Ishikawa (cell line): ENCODE data around the gene FAM83F.

Experiments
- CEBPB ChIP-seq: IDR thresholded peaks from 2 replicates; pipeline ENCODE4 v1.6.1; 2012
- CREB1 ChIP-seq: IDR thresholded peaks from 2 replicates; pipeline ENCODE4 v1.6.1; 2012; ENCODE audit warnings: low read depth
- EGR1 ChIP-seq: IDR thresholded peaks from 2 replicates; pipeline ENCODE4 v1.6.1; 2012
- EP300 ChIP-seq: IDR thresholded peaks from 2 replicates; pipeline ENCODE4 v1.6.1; 2012; ENCODE audit warnings: borderline replicate concordance
- FOXM1 ChIP-seq: IDR thresholded peaks from 2 replicates; pipeline ENCODE4 v1.6.1; 2012; ENCODE audit warnings: low read depth, borderline replicate concordance
- NFIC ChIP-seq: IDR thresholded peaks from 2 replicates; pipeline ENCODE4 v1.6.1; 2012
- RAD21 ChIP-seq: IDR thresholded peaks from 2 replicates; pipeline ENCODE4 v1.6.1; 2012; ENCODE audit warnings: low read depth
- TAF1 ChIP-seq: IDR thresholded peaks from 2 replicates; pipeline ENCODE4 v1.6.1; 2012; ENCODE audit warnings: low read depth, mild to moderate bottlenecking
- TCF12 ChIP-seq: IDR thresholded peaks from 2 replicates; pipeline ENCODE4 v1.6.1; 2012; ENCODE audit warnings: low read depth
- TEAD4 ChIP-seq: IDR thresholded peaks from 2 replicates; pipeline ENCODE4 v1.6.1; 2012
- YY1 ChIP-seq: IDR thresholded peaks from 2 replicates; pipeline ENCODE4 v1.6.1; 2012; ENCODE audit warnings: low read depth
- ZBTB7A ChIP-seq: IDR thresholded peaks from 2 replicates; pipeline ENCODE4 v1.6.1; 2012; ENCODE audit warnings: low read depth
- TF ChIP-seq, protein P1 (sequence below): IDR thresholded peaks from 2 replicates; pipeline ENCODE4 v1.6.1; 2012
- TF ChIP-seq, protein P2 (sequence below): IDR thresholded peaks from 2 replicates; pipeline ENCODE4 v1.6.1; 2012
- TF ChIP-seq, protein P3 (sequence below): IDR thresholded peaks from 2 replicates; pipeline ENCODE4 v1.6.1; 2012; ENCODE audit warnings: low read depth, mild to moderate bottlenecking

The FAM83F gene

DNA sequence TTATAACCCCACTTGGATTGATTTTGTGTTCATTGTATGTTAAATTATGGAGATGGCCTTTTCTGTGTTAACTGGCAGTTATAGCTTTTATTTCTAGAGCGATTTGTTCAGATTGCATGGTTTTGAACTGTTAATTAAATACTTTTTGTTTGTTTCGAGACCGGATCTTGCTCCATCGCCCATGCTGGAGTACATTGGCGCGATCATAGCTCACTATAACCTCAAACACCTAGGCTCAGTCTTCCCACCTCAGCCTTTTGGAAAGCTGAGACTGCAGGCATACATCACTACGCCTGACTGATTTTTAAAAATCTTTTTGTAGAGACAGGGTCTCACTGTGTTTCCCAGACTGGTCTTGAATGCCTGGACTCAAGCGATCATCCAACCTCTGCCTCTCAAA lies 77.0 kb downstream of the FAM83F start:
- no peak for TF ChIP-seq CEBPB
- no peak for TF ChIP-seq TCF12
- TF ChIP-seq TAF1, result no peak
- no peak for TF ChIP-seq YY1
- no peak for TF ChIP-seq EP300
- TF ChIP-seq, protein P1, sequence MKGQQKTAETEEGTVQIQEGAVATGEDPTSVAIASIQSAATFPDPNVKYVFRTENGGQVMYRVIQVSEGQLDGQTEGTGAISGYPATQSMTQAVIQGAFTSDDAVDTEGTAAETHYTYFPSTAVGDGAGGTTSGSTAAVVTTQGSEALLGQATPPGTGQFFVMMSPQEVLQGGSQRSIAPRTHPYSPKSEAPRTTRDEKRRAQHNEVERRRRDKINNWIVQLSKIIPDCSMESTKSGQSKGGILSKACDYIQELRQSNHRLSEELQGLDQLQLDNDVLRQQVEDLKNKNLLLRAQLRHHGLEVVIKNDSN, result no peak
- no peak for TF ChIP-seq EGR1
- no peak for TF ChIP-seq TEAD4
- no peak for TF ChIP-seq CREB1
- no peak for TF ChIP-seq RAD21
- TF ChIP-seq, protein P2, sequence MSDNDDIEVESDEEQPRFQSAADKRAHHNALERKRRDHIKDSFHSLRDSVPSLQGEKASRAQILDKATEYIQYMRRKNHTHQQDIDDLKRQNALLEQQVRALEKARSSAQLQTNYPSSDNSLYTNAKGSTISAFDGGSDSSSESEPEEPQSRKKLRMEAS, result no peak

DNA sequence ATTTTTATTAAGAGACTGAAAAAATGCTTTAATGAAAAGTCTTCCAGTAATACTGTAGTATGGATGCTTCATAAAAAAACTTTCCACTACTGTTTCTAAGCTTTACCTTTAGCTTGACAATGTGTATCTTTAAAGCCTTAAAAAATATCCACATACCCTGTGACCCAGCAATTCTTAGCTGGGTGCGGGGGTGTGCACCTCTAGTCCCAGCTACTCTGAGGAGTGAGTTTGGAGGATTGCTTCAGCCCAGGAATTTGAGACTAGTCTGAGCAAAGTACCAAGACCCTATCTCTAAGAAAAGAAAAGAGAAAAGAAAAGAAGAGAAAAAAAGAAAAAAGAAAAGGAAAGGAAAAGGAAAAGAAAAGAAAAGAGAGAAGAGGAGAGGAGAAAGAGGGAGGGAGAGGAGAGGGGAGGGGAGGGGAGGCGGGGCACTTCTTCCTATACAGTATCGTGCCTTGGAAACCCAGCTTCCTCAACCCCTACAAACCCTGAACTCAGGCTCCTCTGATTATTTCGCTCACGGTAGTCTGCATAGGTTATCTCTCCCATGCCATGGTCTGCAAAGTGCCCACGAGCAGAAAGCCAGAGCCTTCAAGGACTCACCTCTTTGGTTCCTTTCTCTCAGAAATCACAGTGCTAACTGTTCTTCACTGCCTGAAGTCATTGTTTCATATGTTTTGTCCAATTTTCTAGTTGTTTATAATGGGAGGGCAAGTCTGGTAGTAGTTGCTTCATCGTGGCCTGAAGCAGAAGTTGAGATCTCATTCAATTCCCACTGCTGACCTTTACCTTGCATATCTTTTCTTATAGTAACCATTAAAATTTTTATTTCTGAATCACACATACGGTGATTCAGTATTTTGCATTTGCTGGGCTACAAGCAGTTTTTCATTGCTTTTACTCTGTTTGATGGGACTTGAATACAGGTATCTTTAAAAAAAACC lies 82.2 kb downstream of the FAM83F start:
- TF ChIP-seq TEAD4, result no peak
- no peak for TF ChIP-seq YY1
- no peak for TF ChIP-seq EGR1
- no peak for TF ChIP-seq TCF12
- no peak for TF ChIP-seq RAD21
- no peak for TF ChIP-seq NFIC
- TF ChIP-seq, protein P2, result no peak
- no peak for TF ChIP-seq CREB1

DNA sequence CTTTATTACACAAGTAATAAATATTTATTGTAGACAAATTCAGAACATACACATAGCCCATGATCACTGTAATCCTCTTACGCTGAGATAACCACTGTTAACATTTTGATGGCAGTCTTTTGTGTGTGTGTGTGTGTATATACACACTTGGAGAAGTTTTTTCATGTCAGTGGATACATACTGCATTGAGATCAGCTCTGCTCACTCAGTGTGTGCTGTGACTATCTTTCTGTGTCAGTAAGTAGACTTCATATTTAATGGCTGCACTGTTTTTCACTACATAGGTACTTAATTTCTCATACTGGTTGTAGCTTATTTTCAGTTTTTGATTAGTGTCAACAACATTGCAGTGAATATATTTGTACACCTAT lies 82.9 kb downstream of the FAM83F start:
- TF ChIP-seq TCF12, result no peak
- TF ChIP-seq CREB1, result no peak
- TF ChIP-seq, protein P2, result no peak
- no peak for TF ChIP-seq ZBTB7A
- TF ChIP-seq TAF1, result no peak
- TF ChIP-seq EP300, result no peak
- no peak for TF ChIP-seq FOXM1
- TF ChIP-seq, protein P1, result no peak
- TF ChIP-seq TEAD4, result no peak
- TF ChIP-seq EGR1, result no peak
- TF ChIP-seq, protein P3, sequence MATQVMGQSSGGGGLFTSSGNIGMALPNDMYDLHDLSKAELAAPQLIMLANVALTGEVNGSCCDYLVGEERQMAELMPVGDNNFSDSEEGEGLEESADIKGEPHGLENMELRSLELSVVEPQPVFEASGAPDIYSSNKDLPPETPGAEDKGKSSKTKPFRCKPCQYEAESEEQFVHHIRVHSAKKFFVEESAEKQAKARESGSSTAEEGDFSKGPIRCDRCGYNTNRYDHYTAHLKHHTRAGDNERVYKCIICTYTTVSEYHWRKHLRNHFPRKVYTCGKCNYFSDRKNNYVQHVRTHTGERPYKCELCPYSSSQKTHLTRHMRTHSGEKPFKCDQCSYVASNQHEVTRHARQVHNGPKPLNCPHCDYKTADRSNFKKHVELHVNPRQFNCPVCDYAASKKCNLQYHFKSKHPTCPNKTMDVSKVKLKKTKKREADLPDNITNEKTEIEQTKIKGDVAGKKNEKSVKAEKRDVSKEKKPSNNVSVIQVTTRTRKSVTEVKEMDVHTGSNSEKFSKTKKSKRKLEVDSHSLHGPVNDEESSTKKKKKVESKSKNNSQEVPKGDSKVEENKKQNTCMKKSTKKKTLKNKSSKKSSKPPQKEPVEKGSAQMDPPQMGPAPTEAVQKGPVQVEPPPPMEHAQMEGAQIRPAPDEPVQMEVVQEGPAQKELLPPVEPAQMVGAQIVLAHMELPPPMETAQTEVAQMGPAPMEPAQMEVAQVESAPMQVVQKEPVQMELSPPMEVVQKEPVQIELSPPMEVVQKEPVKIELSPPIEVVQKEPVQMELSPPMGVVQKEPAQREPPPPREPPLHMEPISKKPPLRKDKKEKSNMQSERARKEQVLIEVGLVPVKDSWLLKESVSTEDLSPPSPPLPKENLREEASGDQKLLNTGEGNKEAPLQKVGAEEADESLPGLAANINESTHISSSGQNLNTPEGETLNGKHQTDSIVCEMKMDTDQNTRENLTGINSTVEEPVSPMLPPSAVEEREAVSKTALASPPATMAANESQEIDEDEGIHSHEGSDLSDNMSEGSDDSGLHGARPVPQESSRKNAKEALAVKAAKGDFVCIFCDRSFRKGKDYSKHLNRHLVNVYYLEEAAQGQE, result no peak
- TF ChIP-seq RAD21, result no peak
- TF ChIP-seq CEBPB, result no peak
- no peak for TF ChIP-seq YY1
- no peak for TF ChIP-seq NFIC

DNA sequence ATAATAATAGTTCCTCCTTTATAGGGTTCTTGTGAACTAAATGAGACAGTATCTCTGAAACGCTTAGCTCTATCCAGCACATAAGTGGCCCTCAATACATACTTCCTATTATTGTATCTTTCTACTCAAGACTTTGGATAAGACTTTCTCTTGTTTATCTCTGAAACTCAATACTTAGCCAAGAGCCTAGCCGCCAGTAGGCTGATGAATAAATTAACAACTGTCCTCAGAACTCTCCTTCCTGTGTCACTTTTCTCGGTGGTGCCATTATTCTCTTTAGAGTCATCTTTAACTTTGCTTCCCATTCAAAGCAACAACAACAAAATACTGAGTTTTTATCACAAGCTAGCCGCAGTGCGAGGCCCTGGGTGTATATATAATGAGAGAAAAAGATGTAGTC lies 86.9 kb downstream of the FAM83F start:
- TF ChIP-seq, protein P3, result no peak
- TF ChIP-seq EP300, result no peak
- no peak for TF ChIP-seq TAF1
- TF ChIP-seq TEAD4, result no peak
- TF ChIP-seq TCF12, result no peak
- TF ChIP-seq CEBPB, result no peak
- no peak for TF ChIP-seq CREB1
- TF ChIP-seq RAD21, result no peak
- no peak for TF ChIP-seq ZBTB7A
- TF ChIP-seq EGR1, result no peak
- TF ChIP-seq, protein P2, result no peak
- TF ChIP-seq, protein P1, result no peak
- no peak for TF ChIP-seq YY1
- no peak for TF ChIP-seq NFIC
- TF ChIP-seq FOXM1, result no peak
